ENCODE measurements around the gene RYR2. TPM values are rescaled to one million over a fixed set of nuclear protein-coding genes. Genes with fewer than 3 reads are reported as not detected.

RYR2 gene
- total and polyA plus RNA-seq, 2 of the 8 experiments (the other 6 are each of a cell fraction or from before 2014, with no cell fraction given) = 1.3 to 4.4 TPM

- TF ChIP-seq CTCF (IDR thresholded peaks at IDR 0.05; ENCODE audit: control extremely low read depth in 1 of 3, insufficient read depth in 1 of 3, low read depth in 1 of 3, low read length in 3 of 3) (no peak), MAFK (IDR thresholded peaks at IDR 0.05; ENCODE audit: low read depth, low read length) (no peak), ATF3 (IDR thresholded peaks at IDR 0.05; ENCODE audit: insufficient read depth, low read depth, low read length) (no peak), SAP30 (IDR thresholded peaks at IDR 0.05; ENCODE audit: insufficient read depth, insufficient replicate concordance, low read length) (no peak), RFX5 (IDR thresholded peaks at IDR 0.05; ENCODE audit: borderline replicate concordance, low read depth, low read length) (no peak), MAX (IDR thresholded peaks at IDR 0.05) (no peak)
Observed at GRCh38 chr1:237457573-237457972, 415.6 kb downstream of the RYR2 start (continued).
